Large intestine (tissue), 3 donors: ENCODE measurements around the gene REPS2. TPM values are rescaled to one million over a fixed set of nuclear protein-coding genes. Genes with fewer than 3 reads are reported as not detected.

Source experiments
- DNase-seq, 2 donors: peaks; one replicate each; pipeline versions ENCODE4 v3.0.0 to v3.0.0-alpha.2; 2013
- H3K27ac ChIP-seq: one replicate; pipeline ENCODE4 v1.5.1; 2013; ENCODE audit warnings: low read length
- H3K27me3 ChIP-seq: 2 replicates; pipeline ENCODE4 v1.6.1; 2013; ENCODE audit warnings: low read length; ENCODE audit not compliant: control insufficient read depth, insufficient read depth
- H3K36me3 ChIP-seq: 2 replicates; pipeline ENCODE4 v1.6.1; 2013; ENCODE audit warnings: low read length; ENCODE audit not compliant: control insufficient read depth, insufficient read depth
- H3K4me1 ChIP-seq: one replicate; pipeline ENCODE4 v1.6.1; 2013; ENCODE audit warnings: low read length; ENCODE audit not compliant: control insufficient read depth, insufficient read depth
- H3K4me3 ChIP-seq: one replicate; pipeline ENCODE4 v1.5.1; 2013; ENCODE audit warnings: low read length
- H3K9me3 ChIP-seq: one replicate; pipeline ENCODE4 v1.6.1; 2013; ENCODE audit warnings: mild to moderate bottlenecking, low read depth, low read length, moderate library complexity; ENCODE audit not compliant: control insufficient read depth
- WGBS: methylation state at CpG from one replicate; pipeline ENCODE4 v1.1.5; 2013; ENCODE audit warnings: low lambda C conversion rate; ENCODE audit not compliant: insufficient coverage; 5-methylcytosine and 5-hydroxymethylcytosine counted together
- polyA plus RNA-seq: library from polyadenylated mRNA; unstranded; fragments of 120-200 nt; gene quantifications from one replicate; pipeline ENCODE4 v1.2.1, GENCODE V29; 2013

Gene REPS2
- polyA plus RNA-seq, 1 donor, result 3.7 TPM

DNA sequence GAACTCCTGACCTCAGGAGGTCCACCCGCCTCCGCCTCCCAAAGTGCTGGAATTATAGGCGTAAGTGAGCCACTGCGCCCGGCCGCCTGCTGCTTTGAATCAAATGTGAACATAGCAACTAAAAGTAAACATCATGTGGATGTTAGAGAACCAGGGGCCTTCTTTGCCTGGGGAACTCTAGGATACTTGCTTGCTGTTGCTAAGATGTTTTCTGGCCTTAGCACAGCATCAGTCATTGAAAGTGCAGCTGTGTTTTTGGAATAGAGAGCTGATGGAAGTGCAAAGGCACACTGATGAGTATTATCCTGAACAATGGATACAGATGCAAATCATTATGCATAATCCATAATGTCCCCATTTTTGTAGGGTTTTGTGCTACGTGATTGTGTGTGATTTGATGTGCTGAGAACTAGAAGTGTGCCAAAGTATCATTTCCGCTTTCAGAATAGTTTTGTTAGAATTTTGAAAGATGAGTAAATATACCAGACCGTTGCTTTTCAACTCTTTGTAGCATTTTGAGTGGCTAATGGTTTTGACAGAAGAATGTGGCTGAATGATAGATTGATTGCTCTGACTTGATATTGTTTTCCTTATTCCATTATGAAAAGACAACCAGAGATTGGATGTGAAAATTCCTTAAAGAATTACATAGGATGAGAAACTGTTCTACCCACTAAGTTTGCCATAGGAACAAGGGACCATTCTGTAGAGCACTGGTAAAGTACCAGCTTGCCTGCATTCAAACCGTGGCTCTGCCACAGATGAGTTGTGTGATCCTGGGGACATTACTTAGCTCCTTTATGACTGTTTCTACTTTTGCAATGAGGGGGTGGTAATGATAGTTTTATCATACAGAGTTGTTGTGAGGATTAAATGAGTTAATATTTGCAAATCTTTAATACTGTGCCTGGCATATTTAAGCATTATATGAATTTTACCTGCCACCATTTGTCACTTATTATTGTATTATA lies 74.7 kb downstream of the REPS2 start:
- no peaks in the 10 kb centered on the region for H3K36me3 ChIP-seq
- H3K4me3 ChIP-seq, result no peak overlapping the region
- H3K27me3 ChIP-seq, result no peaks in the 10 kb centered on the region
- H3K9me3 ChIP-seq, result no peaks in the 10 kb centered on the region
- no peak for DNase-seq
- no peak overlapping the region for H3K27ac ChIP-seq
- WGBS, result no CpG with 5 or more reads among the region's 10 CpGs
- H3K4me1 ChIP-seq, result peaks cover 4% of the 10 kb centered on the region

GRCh38 chrX:17021851-17022604 lies 75.6 kb downstream of the REPS2 start:
- H3K4me3 ChIP-seq, result no peak overlapping the region
- no peak for DNase-seq
- H3K36me3 ChIP-seq, result no peaks in the 10 kb centered on the region
- H3K27ac ChIP-seq, result no peak overlapping the region
- peaks cover 4% of the 10 kb centered on the region for H3K4me1 ChIP-seq
- WGBS, result no CpG with 5 or more reads among the region's 10 CpGs
- no peaks in the 10 kb centered on the region for H3K27me3 ChIP-seq
- H3K9me3 ChIP-seq, result no peaks in the 10 kb centered on the region

GRCh38 chrX:17023661-17024060 lies 77.2 kb downstream of the REPS2 start:
- H3K9me3 ChIP-seq, result no peaks in the 10 kb centered on the region
- H3K4me3 ChIP-seq, result no peak overlapping the region
- no peak overlapping the region for H3K27ac ChIP-seq
- WGBS, result no CpG with 5 or more reads among the region's 2 CpGs
- H3K36me3 ChIP-seq, result no peaks in the 10 kb centered on the region
- DNase-seq, result no peak
- H3K27me3 ChIP-seq, result no peaks in the 10 kb centered on the region
- peaks cover 4% of the 10 kb centered on the region for H3K4me1 ChIP-seq

GRCh38 chrX:17024886-17025285 lies 78.4 kb downstream of the REPS2 start:
- DNase-seq, result peak; percentile 47 to 78
- WGBS, result no CpG with 5 or more reads among the region's 11 CpGs
- no peaks in the 10 kb centered on the region for H3K9me3 ChIP-seq
- peak overlapping the region; percentile 10 for H3K4me3 ChIP-seq
- no peaks in the 10 kb centered on the region for H3K36me3 ChIP-seq
- peaks cover 4% of the 10 kb centered on the region for H3K4me1 ChIP-seq
- H3K27ac ChIP-seq, result peak overlapping the region; percentile 52
- no peaks in the 10 kb centered on the region for H3K27me3 ChIP-seq

- Histone ChIP-seq H3K4me1 (peaks cover 4% of the 10 kb centered on the region), H3K27ac (no peak overlapping the region), H3K27me3 (no peaks in the 10 kb centered on the region), H3K4me3 (no peak overlapping the region), H3K9me3 (no peaks in the 10 kb centered on the region), H3K36me3 (no peaks in the 10 kb centered on the region)
- no CpG with 5 or more reads among the region's 7 CpGs for WGBS
- no peak for DNase-seq
These were observed 79.3 kb downstream of the REPS2 start for GRCh38 chrX:17025621-17026302.

DNA sequence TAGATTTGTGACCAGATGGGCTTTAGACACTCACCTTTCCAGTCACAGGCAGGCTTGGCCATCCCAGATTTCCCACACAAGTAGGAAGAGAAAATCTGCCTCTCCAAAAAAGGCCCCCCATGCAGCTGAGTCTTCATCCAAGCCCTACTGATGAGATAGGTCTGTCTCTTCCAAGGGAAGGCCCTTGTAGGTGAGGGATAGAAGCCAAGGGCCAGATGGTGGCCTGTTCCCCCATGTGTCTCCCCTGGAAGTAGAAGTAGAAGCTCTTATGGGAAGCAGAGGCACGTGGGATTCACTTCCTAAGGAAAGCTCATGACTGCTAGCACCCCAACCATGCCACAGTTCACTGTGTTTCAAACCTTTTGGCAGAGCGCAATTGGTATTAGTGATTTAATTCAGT lies 81.5 kb downstream of the REPS2 start:
- Histone ChIP-seq H3K4me3 (no peak overlapping the region), H3K27ac (no peak overlapping the region), H3K9me3 (no peaks in the 10 kb centered on the region), H3K36me3 (no peaks in the 10 kb centered on the region), H3K4me1 (peaks cover 4% of the 10 kb centered on the region), H3K27me3 (no peaks in the 10 kb centered on the region)
- no peak for DNase-seq
- WGBS, result no CpG with 5 or more reads among the region's 2 CpGs

DNA sequence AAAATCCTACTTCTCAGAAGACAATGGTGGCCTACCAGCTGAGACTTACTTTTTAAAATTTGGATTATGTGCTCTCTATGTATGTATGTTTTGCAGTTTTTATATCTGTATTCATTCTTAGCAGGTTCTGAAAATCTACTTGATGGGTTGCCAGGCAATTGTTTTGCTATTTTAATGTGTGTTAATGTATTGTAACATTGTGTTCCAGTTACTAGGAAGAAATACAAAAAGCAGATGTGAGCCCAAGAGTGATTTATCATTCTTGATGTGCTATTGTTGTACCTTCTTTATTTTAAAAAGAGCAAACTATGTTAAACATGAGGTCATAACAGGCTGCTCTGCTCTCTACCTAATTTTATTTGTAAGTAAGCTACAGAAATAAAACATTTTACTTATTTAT lies 81.9 kb downstream of the REPS2 start:
- peaks cover 4% of the 10 kb centered on the region for H3K4me1 ChIP-seq
- no peak for DNase-seq
- H3K27ac ChIP-seq, result no peak overlapping the region

GRCh38 chrX:17030092-17030491 lies 83.6 kb downstream of the REPS2 start:
- no peaks in the 10 kb centered on the region for H3K27me3 ChIP-seq
- H3K4me1 ChIP-seq, result peaks cover 1% of the 10 kb centered on the region
- no CpG with 5 or more reads among the region's 4 CpGs for WGBS
- H3K27ac ChIP-seq, result no peak overlapping the region
- H3K36me3 ChIP-seq, result no peaks in the 10 kb centered on the region
- no peaks in the 10 kb centered on the region for H3K9me3 ChIP-seq
- no peak for DNase-seq
- no peak overlapping the region for H3K4me3 ChIP-seq

More for the DNA sequence above, 81.9 kb downstream of the REPS2 start:
- no peak overlapping the region for H3K4me3 ChIP-seq
- no peaks in the 10 kb centered on the region for H3K9me3 ChIP-seq
- H3K27me3 ChIP-seq, result no peaks in the 10 kb centered on the region
- no peaks in the 10 kb centered on the region for H3K36me3 ChIP-seq

DNA sequence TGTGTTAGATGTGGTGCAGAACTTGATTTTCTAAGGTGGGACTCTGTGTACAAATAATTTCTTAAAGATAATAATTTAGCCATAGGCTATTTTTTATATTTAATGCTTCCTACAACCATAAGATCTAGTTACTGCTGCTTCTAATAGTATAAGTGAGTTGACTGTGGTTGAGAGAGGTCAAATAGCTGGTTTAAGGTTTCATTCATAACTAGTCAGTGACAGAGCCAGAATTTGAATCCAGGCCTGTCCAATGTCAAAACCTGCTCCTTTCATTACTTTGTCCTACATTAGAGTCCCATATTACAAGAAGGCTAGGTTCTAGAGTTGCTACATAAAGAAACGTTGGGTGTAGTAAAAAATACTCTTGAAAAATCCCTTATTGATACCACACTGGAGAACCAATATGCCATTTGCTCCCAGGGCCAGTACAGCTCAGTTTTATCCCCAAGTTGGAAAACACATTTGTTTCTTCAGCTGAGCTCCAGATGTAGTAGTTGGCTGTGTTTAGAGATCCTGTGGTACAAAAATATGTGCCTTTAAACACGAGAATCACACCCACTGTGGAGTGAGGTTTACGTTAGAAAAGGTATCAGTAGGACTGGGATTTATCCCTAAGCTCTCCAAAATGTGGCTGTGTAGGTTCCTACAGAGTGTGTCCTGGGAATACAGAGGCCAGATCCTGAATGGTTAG lies 84.3 kb downstream of the REPS2 start:
- Histone ChIP-seq H3K4me3 (no peak overlapping the region), H3K36me3 (no peaks in the 10 kb centered on the region), H3K27me3 (no peaks in the 10 kb centered on the region), H3K27ac (no peak overlapping the region), H3K9me3 (no peaks in the 10 kb centered on the region), H3K4me1 (no peaks in the 10 kb centered on the region)
- DNase-seq, result no peak
- no CpG with 5 or more reads among the region's 3 CpGs for WGBS

DNA sequence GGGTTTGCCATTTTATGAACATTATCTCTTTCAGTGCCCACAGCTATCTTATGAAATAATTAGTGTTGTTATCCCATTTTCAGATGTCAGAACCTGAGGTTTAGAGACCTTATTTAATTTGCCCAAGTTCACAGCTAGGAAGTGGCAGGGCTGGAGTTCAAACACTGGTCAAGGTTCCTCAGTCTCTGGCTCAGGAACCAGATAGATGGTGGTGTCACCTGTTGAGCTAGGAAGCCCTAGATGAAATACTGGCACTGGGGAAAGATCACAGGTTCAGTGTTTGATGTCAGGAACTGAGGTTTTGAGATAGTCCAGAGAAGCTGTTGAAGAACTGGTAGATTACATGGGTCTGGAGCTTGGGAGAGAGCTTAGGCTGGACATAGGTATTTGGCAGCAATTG lies 85.4 kb downstream of the REPS2 start:
- H3K9me3 ChIP-seq, result no peaks in the 10 kb centered on the region
- H3K27ac ChIP-seq, result no peak overlapping the region

More for the DNA sequence above, 85.4 kb downstream of the REPS2 start:
- Histone ChIP-seq H3K4me3 (no peak overlapping the region), H3K27me3 (no peaks in the 10 kb centered on the region), H3K36me3 (no peaks in the 10 kb centered on the region), H3K4me1 (no peaks in the 10 kb centered on the region)
- no peak for DNase-seq
